Stimulated activated CD8-positive, alpha-beta memory T cell treated with anti-CD3 and anti-CD28 coated beads, Interleukin-12 subunit alpha, Interleukin-12 subunit beta, amount 100 ng/mL, for 4 hours (primary cell): ENCODE measurements around the gene SNX15.

ENCODE experiments used
- DNase-seq: peaks from one replicate; pipeline ENCODE4 v3.0.0-alpha.2; 2020; ENCODE audit warnings: low read depth

Gene SNX15

GRCh38 chr11:65084598-65085375 lies 57.5 kb downstream of the SNX15 start:
- DNase-seq = no peak

GRCh38 chr11:65085446-65085845 lies 58.2 kb downstream of the SNX15 start:
- DNase-seq = no peak

GRCh38 chr11:65086809-65087208 lies 59.6 kb downstream of the SNX15 start:
- DNase-seq = no peak

- no peak for DNase-seq
These were observed 60.0 kb downstream of the SNX15 start for GRCh38 chr11:65087216-65087615.

GRCh38 chr11:65087827-65088226 lies 60.6 kb downstream of the SNX15 start:
- no peak for DNase-seq

- DNase-seq = no peak
These were observed 62.4 kb downstream of the SNX15 start for GRCh38 chr11:65089621-65090020.
